Nephron progenitor cell (in vitro differentiated cells): ENCODE measurements around the gene NHLH1.

ENCODE experiments used
- DNase-seq: peaks from one replicate; pipeline ENCODE4 v3.0.0; 2021
- H3K27ac Mint-ChIP-seq: 2 replicates; pipeline ENCODE4 v1.8.0; 2021; ENCODE audit warnings: mild to moderate bottlenecking, moderate library complexity, mixed read lengths
- H3K27me3 Mint-ChIP-seq: 2 replicates; pipeline ENCODE4 v1.8.0; 2021; ENCODE audit warnings: mild to moderate bottlenecking, low read depth, mixed read lengths; ENCODE audit not compliant: poor library complexity
- H3K36me3 Mint-ChIP-seq: 2 replicates; pipeline ENCODE4 v1.8.0; 2021; ENCODE audit warnings: low read depth, mixed read lengths
- H3K4me1 Mint-ChIP-seq: 2 replicates; pipeline ENCODE4 v1.8.0; 2021; ENCODE audit warnings: mixed read lengths
- H3K4me3 Mint-ChIP-seq: 2 replicates; pipeline ENCODE4 v1.8.0; 2021; ENCODE audit warnings: mild to moderate bottlenecking, moderate library complexity, mixed read lengths
- H3K9me3 Mint-ChIP-seq: 2 replicates; pipeline ENCODE4 v1.8.0; 2021; ENCODE audit warnings: mild to moderate bottlenecking, moderate library complexity, mixed read lengths
- TF ChIP-seq, protein P1 (sequence below): fragments of 200-600 bp; sonication (generic); IDR thresholded peaks from 2 replicates; pipeline ENCODE4 v1.5.0; 2021; ENCODE audit warnings: antibody characterized with exemption

NHLH1 gene

DNA sequence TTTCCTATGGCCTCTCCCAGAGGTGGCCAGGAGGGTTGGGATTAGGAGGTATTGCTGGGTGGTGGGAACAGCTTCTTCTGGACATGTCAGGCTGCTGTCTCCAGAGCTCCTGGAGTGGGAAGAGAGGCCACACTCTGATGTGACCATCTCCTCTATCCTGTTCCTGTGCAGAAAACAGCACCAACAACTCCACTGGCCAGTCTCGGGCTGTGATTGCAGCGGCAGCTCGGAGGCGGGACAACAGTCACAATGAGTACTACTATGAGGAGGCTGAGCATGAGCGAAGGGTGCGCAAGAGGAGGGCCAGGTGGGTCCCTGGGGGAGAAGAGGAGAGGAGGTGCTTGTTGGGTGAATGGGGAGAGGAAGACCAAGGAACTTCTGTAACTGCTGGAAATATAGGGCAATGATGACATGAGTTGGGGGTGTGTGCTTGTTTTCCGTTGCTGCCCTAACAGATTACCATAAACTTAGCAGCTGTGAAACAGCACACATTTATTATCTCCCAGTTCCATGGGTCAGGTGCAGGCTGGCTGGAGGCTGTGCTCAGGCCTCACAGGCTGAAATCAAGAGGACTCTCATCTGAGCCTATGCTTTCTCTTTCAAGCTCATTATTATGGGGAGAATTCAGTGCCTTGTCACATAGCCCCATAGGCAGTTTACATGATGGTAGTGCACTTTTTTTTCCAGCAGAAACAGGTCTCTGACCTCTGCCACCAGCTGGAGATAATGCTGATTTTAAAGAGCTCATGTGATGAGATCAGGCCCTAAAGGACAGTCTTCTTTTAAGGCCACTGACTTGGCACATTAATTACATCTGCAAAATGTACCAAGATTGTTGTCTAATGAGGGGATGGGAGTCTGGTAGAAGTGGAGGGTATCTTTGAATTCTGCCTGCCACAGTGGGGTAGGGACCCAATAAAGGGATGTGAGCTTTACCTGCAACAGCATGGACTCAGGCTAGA is 54.3 kb downstream of the NHLH1 start:
- Mint-ChIP-seq H3K27me3 (no peaks in the 10 kb centered on the region), H3K27ac (no peak overlapping the region), H3K4me1 (no peaks in the 10 kb centered on the region), H3K36me3 (peaks cover 75% of the 10 kb centered on the region), H3K4me3 (no peak overlapping the region), H3K9me3 (no peaks in the 10 kb centered on the region)
- no peak for DNase-seq
- TF ChIP-seq, protein P1, sequence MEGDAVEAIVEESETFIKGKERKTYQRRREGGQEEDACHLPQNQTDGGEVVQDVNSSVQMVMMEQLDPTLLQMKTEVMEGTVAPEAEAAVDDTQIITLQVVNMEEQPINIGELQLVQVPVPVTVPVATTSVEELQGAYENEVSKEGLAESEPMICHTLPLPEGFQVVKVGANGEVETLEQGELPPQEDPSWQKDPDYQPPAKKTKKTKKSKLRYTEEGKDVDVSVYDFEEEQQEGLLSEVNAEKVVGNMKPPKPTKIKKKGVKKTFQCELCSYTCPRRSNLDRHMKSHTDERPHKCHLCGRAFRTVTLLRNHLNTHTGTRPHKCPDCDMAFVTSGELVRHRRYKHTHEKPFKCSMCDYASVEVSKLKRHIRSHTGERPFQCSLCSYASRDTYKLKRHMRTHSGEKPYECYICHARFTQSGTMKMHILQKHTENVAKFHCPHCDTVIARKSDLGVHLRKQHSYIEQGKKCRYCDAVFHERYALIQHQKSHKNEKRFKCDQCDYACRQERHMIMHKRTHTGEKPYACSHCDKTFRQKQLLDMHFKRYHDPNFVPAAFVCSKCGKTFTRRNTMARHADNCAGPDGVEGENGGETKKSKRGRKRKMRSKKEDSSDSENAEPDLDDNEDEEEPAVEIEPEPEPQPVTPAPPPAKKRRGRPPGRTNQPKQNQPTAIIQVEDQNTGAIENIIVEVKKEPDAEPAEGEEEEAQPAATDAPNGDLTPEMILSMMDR: no peak

DNA sequence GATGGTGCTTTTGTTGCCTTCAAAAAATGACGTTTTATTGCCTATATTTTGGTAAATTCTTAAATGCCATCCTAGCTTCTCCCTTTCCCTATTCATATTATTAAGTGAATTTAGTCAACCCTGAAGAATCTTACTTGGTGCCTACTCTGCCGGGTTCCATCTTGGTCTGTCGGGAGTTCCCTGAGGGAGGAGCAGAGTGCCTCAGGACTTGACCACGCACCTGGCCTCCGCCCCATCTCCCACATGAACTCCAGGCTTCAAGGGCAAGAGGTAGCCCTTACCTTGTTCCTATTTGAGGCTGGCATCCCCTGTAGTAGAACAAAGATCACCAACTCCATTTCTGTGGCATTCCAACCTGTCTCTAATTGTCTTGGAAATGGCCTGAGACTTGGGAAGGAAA is 55.0 kb downstream of the NHLH1 start:
- Mint-ChIP-seq H3K27ac (no peak overlapping the region), H3K9me3 (no peaks in the 10 kb centered on the region), H3K4me1 (no peaks in the 10 kb centered on the region), H3K27me3 (no peaks in the 10 kb centered on the region), H3K4me3 (no peak overlapping the region), H3K36me3 (peaks cover 74% of the 10 kb centered on the region)
- TF ChIP-seq, protein P1: no peak
- no peak for DNase-seq
